Trophoblast cell (in vitro differentiated cells and primary cell): ENCODE data around the gene ZNF230.

Experiments used
- DNase-seq, 2 donors: peaks; one replicate each; pipeline ENCODE4 v3.0.0-alpha.2; 2016
- H2AFZ ChIP-seq: 2 replicates; pipeline ENCODE4 v1.6.1; 2013; ENCODE audit warnings: low read length, moderate library complexity, mild to moderate bottlenecking; ENCODE audit not compliant: insufficient read depth, poor library complexity
- H2AK5ac ChIP-seq: 2 replicates; pipeline ENCODE4 v1.6.1; 2013; ENCODE audit warnings: mild to moderate bottlenecking, low read length
- H2BK120ac ChIP-seq: 2 replicates; pipeline ENCODE4 v1.6.1; 2013; ENCODE audit warnings: low read length, mild to moderate bottlenecking, moderate library complexity; ENCODE audit not compliant: insufficient read depth, poor library complexity
- H2BK12ac ChIP-seq: 2 replicates; pipeline ENCODE4 v1.6.1; 2013; ENCODE audit warnings: mild to moderate bottlenecking, low read length, moderate library complexity
- H2BK5ac ChIP-seq: 2 replicates; pipeline ENCODE4 v1.6.1; 2013; ENCODE audit warnings: low read length, low read depth, moderate library complexity, mild to moderate bottlenecking; ENCODE audit not compliant: poor library complexity
- H3K14ac ChIP-seq: 2 replicates; pipeline ENCODE4 v1.6.1; 2013; ENCODE audit warnings: mild to moderate bottlenecking, low read length
- H3K18ac ChIP-seq: 2 replicates; pipeline ENCODE4 v1.6.1; 2013; ENCODE audit warnings: mild to moderate bottlenecking, low read length
- H3K23ac ChIP-seq: 2 replicates; pipeline ENCODE4 v1.6.1; 2013; ENCODE audit warnings: low read length
- H3K27ac ChIP-seq: 2 replicates; pipeline ENCODE4 v1.5.1; 2013; ENCODE audit warnings: low read depth, mild to moderate bottlenecking, inconsistent platforms, low read length, moderate library complexity
- H3K27me3 ChIP-seq: 2 replicates; pipeline ENCODE4 v1.6.1; 2013; ENCODE audit warnings: inconsistent platforms, mild to moderate bottlenecking, low read length, moderate library complexity; ENCODE audit not compliant: insufficient read depth
- H3K36me3 ChIP-seq, 2 experiments: 1 replicate in 1 of 2; 2 replicates in 1 of 2; pipeline ENCODE4 v1.6.1; 2013; ENCODE audit warnings: low read length in 2 of 2, mild to moderate bottlenecking in 2 of 2, moderate library complexity in 1 of 2; ENCODE audit not compliant: insufficient read depth in 2 of 2, control insufficient read depth in 1 of 2
- H3K4ac ChIP-seq: 2 replicates; pipeline ENCODE4 v1.6.1; 2013; ENCODE audit warnings: low read depth, mild to moderate bottlenecking, low read length, moderate library complexity
- H3K4me1 ChIP-seq, 2 experiments: 1 replicate in 1 of 2; 2 replicates in 1 of 2; pipeline ENCODE4 v1.6.1; 2013; ENCODE audit warnings: low read length in 2 of 2, mild to moderate bottlenecking in 2 of 2, moderate library complexity in 1 of 2; ENCODE audit not compliant: insufficient read depth in 2 of 2, control insufficient read depth in 1 of 2
- H3K4me2 ChIP-seq: 2 replicates; pipeline ENCODE4 v1.6.1; 2013; ENCODE audit warnings: inconsistent platforms, mild to moderate bottlenecking, low read length, moderate library complexity
- H3K4me3 ChIP-seq: 2 replicates; pipeline ENCODE4 v1.5.1; 2013; ENCODE audit warnings: mild to moderate bottlenecking, low read depth, low read length, inconsistent platforms
- H3K79me1 ChIP-seq: one replicate; pipeline ENCODE4 v1.6.1; 2013; ENCODE audit warnings: low read length
- H3K79me2 ChIP-seq: 2 replicates; pipeline ENCODE4 v1.6.1; 2013; ENCODE audit warnings: low read length, mild to moderate bottlenecking; ENCODE audit not compliant: control insufficient read depth, insufficient read depth, poor library complexity
- H3K9ac ChIP-seq: 2 replicates; pipeline ENCODE4 v1.6.1; 2013; ENCODE audit warnings: mild to moderate bottlenecking, low read length
- H3K9me3 ChIP-seq: 2 replicates; pipeline ENCODE4 v1.6.1; 2013; ENCODE audit warnings: low read depth, mild to moderate bottlenecking, control low read depth, inconsistent platforms, low read length; ENCODE audit not compliant: insufficient read depth
- H4K12ac ChIP-seq: 2 replicates; pipeline ENCODE4 v1.6.1; 2013; ENCODE audit warnings: low read depth, mild to moderate bottlenecking, low read length, moderate library complexity
- H4K8ac ChIP-seq: 2 replicates; pipeline ENCODE4 v1.6.1; 2013; ENCODE audit warnings: low read depth, mild to moderate bottlenecking, low read length, moderate library complexity
- H4K91ac ChIP-seq: one replicate; pipeline ENCODE4 v1.6.1; 2013; ENCODE audit warnings: low read depth, mild to moderate bottlenecking, low read length, moderate library complexity
- WGBS: extraction: QIAGEN DNeasy Blood & Tissue Kit; methylation state at CpG from one replicate; pipeline ENCODE4 v1.1.7; 2013; ENCODE audit warnings: missing lambda C conversion rate; ENCODE audit not compliant: insufficient read length, insufficient coverage; ENCODE audit errors: extremely low coverage; 5-methylcytosine and 5-hydroxymethylcytosine counted together

Gene ZNF230

DNA sequence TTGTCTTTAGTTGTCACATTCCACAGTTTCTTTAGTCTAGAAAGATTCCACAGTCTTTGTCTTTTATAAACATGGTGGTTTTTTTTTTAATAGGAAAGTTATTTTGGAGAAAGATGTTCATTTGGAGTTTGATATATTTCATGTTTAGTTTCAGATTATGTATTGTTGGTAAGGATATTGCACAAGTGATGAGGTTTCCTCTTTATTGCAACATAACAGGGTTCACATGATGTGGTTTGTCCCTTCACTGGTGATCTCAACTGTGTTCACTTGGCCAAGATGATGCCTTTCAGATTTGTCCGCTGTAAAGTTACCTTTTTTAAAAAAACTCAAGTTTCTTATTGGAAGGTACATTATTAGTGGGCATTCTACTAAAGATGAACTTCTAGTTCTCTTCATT, 3.2 kb downstream of the ZNF230 start:
- Histone ChIP-seq H3K79me1 (peaks cover 5% of the 10 kb centered on the region), H3K4me3 (no peak overlapping the region), H4K12ac (no peak overlapping the region), H3K4ac (no peak overlapping the region), H3K14ac (no peak overlapping the region), H2AK5ac (no peak overlapping the region), H3K9ac (no peak overlapping the region), H2BK12ac (no peak overlapping the region), H2AFZ (no peak overlapping the region), H3K27ac (no peak overlapping the region), H3K79me2 (no peaks in the 10 kb centered on the region), H3K9me3 (peaks cover 17% of the 10 kb centered on the region), H3K4me2 (no peak overlapping the region), H2BK120ac (no peak overlapping the region), H3K36me3 (peaks cover 11 to 29% of the 10 kb centered on the region in 2 experiments), H4K8ac (no peak overlapping the region), H3K27me3 (no peaks in the 10 kb centered on the region), H3K23ac (no peak overlapping the region), H3K4me1 (peaks cover 2% of the 10 kb centered on the region in 2 experiments), H4K91ac (no peak overlapping the region), H2BK5ac (no peak overlapping the region), H3K18ac (no peak overlapping the region)
- no CpG with 5 or more reads among the region's 1 CpG for WGBS
- DNase-seq, result peak in 1 of 2 donors; percentile 6

DNA sequence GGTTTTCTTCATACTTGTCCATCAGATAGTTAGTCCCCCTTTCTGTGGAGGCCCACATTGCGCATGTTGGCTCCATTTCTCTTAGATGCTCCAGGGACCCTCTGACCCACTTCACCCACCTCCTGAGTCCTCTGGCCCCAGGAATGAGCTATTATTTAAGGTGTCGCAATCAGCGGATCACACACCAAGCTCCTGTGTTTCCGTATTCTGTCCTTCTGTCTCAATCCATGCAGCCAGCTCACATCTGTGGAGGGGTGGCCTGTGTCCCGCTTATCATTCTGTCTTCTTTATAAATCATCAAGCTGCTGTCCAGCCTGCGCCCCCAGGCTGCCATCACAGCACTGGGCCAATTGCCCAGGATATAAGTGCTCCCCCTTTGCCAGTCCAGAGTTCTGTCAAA, 4.7 kb downstream of the ZNF230 start:
- WGBS, result no CpG with 5 or more reads among the region's 6 CpGs
- no peak overlapping the region for H3K4me3 ChIP-seq
- DNase-seq, result no peak

DNA sequence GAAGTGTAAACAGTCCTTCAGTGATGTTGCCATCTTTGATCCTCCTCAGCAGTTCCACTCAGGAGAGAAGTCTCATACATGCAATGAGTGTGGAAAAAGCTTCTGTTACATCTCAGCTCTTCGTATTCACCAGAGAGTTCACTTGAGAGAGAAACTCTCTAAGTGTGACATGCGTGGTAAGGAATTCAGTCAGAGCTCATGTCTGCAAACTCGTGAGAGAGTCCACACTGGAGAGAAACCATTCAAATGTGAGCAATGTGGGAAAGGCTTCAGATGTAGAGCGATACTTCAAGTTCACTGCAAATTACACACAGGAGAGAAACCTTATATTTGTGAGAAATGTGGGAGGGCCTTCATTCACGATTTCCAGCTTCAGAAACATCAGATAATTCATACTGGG, 7.7 kb downstream of the ZNF230 start:
- no peak overlapping the region for H2BK12ac ChIP-seq
- H3K27me3 ChIP-seq, result no peaks in the 10 kb centered on the region
- no CpG with 5 or more reads among the region's 5 CpGs for WGBS
- H2BK120ac ChIP-seq, result no peak overlapping the region
- DNase-seq, result no peak
- H3K18ac ChIP-seq, result no peak overlapping the region
- no peaks in the 10 kb centered on the region for H3K79me2 ChIP-seq
- no peaks in the 10 kb centered on the region for H3K4me1 ChIP-seq
- H4K91ac ChIP-seq, result no peak overlapping the region
- H3K9ac ChIP-seq, result no peak overlapping the region
- no peak overlapping the region for H3K23ac ChIP-seq
- no peak overlapping the region for H4K12ac ChIP-seq
- peaks cover 11 to 31% of the 10 kb centered on the region in 2 experiments for H3K36me3 ChIP-seq
- H2BK5ac ChIP-seq, result no peak overlapping the region
- no peak overlapping the region for H2AK5ac ChIP-seq
- no peak overlapping the region for H3K27ac ChIP-seq
- peaks cover 17% of the 10 kb centered on the region for H3K9me3 ChIP-seq
- H3K79me1 ChIP-seq, result no peaks in the 10 kb centered on the region
- no peak overlapping the region for H4K8ac ChIP-seq
- no peak overlapping the region for H3K4me2 ChIP-seq
- no peak overlapping the region for H3K14ac ChIP-seq
- H3K4ac ChIP-seq, result no peak overlapping the region
- H2AFZ ChIP-seq, result no peak overlapping the region
- H3K4me3 ChIP-seq, result no peak overlapping the region

More for the DNA sequence above, 4.7 kb downstream of the ZNF230 start:
- Histone ChIP-seq H3K9me3 (peaks cover 17% of the 10 kb centered on the region), H3K18ac (no peak overlapping the region), H2BK12ac (no peak overlapping the region), H2AK5ac (no peak overlapping the region), H3K23ac (no peak overlapping the region), H2AFZ (no peak overlapping the region), H3K79me1 (peaks cover 4% of the 10 kb centered on the region), H3K14ac (no peak overlapping the region), H3K4me2 (no peak overlapping the region), H3K27me3 (no peaks in the 10 kb centered on the region), H3K4me1 (peaks cover 0 to 2% of the 10 kb centered on the region in 2 experiments), H3K27ac (no peak overlapping the region), H4K8ac (no peak overlapping the region), H4K12ac (no peak overlapping the region), H3K4ac (no peak overlapping the region), H2BK120ac (no peak overlapping the region), H3K9ac (no peak overlapping the region), H3K36me3 (peaks cover 11 to 31% of the 10 kb centered on the region in 2 experiments), H3K79me2 (no peaks in the 10 kb centered on the region), H2BK5ac (no peak overlapping the region), H4K91ac (no peak overlapping the region)

DNA sequence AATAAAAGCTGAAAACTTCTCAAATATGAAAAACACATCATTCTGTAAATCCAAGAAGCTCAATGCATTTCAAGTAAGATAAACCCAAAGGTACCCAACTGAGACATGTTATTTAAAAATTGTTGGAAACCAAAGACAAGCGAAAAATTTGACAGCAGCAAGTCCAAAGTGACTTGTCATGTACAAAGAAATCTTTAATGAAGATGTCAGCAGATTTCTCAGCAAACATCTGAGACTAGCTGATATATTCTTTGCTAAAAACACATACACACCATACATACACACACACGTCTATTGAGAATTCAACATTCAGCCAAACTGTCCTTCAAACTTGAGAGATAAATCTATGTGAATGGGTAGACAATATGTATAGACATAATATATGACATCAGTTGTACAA, 16.7 kb downstream of the ZNF230 start:
- Histone ChIP-seq H2BK120ac (no peak overlapping the region), H4K8ac (no peak overlapping the region), H3K23ac (no peak overlapping the region)

More for the DNA sequence above, 16.7 kb downstream of the ZNF230 start:
- no peaks in the 10 kb centered on the region for H3K9me3 ChIP-seq
- H3K18ac ChIP-seq, result no peak overlapping the region
- H3K79me2 ChIP-seq, result no peaks in the 10 kb centered on the region
- H3K4me1 ChIP-seq, result no peaks in the 10 kb centered on the region
- H3K36me3 ChIP-seq, result no peaks in the 10 kb centered on the region
- no CpG with 5 or more reads among the region's 2 CpGs for WGBS
- no peak overlapping the region for H4K12ac ChIP-seq
- H3K4ac ChIP-seq, result no peak overlapping the region
- H3K14ac ChIP-seq, result no peak overlapping the region
- DNase-seq, result no peak
- no peak overlapping the region for H3K4me3 ChIP-seq
- no peak overlapping the region for H2BK5ac ChIP-seq
- no peak overlapping the region for H3K27ac ChIP-seq
- no peak overlapping the region for H4K91ac ChIP-seq
- H3K79me1 ChIP-seq, result no peaks in the 10 kb centered on the region
- no peak overlapping the region for H2AFZ ChIP-seq
- no peak overlapping the region for H3K4me2 ChIP-seq
- no peak overlapping the region for H2BK12ac ChIP-seq
- no peaks in the 10 kb centered on the region for H3K27me3 ChIP-seq
- no peak overlapping the region for H3K9ac ChIP-seq
- H2AK5ac ChIP-seq, result no peak overlapping the region
